GDM1 (cell line): ENCODE results near the gene CENPI.
A peak's percentile ranks its signal among the peaks of the same experiment; 100 is the strongest.
"Not testable (repeated sequence)": the region's sequence is repeated elsewhere in the genome, so short reads cannot be mapped to it uniquely, and the experiment has no call there.

ENCODE experiments used
- DNase-seq: peaks from one replicate; lab custom pipeline; 2025; lab: John Stamatoyannopoulos, UW

Gene CENPI

DNA sequence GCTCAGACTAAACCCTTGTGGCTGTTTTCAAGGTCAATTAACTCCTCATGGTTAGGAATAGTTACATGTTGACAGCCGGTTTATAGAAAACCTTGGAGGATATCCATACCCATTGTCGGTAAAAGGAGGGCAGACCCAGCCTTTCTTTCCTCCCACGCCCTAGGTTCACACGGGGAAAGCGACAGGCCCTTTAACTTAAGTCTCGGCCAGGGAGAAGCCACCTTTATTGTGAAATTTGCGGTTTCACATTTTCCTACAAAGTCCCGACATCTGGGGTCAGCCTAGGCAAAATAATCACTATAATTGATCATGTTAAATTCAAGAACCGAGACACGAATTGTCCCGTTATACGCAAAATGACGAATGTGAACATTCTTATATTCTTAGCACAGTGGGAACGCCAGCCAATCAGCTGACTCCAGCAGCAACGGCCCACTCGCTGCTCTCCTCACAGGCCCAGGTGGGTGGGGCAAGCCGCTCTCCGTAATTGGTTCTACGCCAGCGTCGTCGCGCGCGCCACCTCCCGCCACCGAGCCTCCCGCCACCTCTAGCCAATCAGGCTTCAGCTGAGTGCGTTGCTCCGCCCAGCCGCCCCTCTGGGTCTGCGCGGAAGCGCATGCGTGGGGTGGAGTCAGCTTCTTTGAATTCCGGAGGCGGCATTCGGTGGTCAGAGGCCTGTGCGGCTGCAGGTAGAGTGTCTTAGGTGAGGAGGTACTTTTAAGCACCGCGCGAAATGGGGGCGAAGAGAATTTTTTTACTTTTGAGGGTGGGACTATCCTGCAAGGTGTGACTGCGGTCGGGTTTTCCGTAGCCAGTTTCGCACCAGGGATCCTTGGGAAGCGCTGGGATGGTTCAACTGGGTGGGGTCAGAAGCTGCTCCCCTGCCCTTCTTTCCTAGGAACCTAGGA is at the start of gene CENPI:
Gene CENPI, plus strand, starts transcription at position 659 of the 908 bp plus-strand sequence. CDS start 2,867 bp downstream, outside the sequence.
- DNase-seq = peak; percentile 89

GRCh38 chrX:101051153-101051548 is 46.9 kb upstream of the CENPI start:
- DNase-seq = no peak

GRCh38 chrX:101051549-101052302 is 46.3 kb upstream of the CENPI start, which contains the start of gene TRMT2B:
TSS of gene TRMT2B (minus strand) at chrX:101052111. CDS start at chrX:101042289, 9,822 bp downstream.
- DNase-seq = peak; percentile 84

GRCh38 chrX:101056551-101056950 is 41.5 kb upstream of the CENPI start:
- not testable (repeated sequence) for DNase-seq

DNA sequence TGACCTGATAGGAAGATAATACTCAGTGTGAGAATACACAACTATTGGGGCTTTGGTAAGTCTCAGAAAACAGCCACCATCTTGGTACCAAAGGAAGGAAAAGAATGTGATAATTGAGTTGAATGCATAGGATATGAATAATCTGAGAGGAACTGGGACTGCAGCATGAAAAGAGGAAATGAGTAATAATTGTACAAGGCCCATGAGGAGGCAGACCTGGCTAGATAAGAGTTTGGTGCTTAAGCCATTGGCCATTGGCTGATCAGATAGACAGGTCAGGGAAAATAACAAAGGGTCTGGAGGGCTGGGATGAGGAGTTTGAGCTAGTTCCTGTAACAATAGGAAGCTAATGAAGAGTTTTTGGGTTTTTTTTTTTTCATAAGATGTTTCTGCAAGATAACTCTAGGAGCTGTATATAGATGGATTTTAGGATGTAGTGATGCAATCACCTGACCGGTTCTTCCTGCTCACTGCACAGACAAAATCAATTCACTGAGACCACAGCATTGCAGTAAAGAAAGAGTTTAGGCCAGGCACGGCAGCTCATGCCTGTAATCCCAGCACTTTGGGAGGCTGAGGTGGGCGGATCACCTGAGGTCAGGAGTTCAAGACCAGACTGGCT is 40.8 kb upstream of the CENPI start:
- DNase-seq = peak; percentile 33

DNA sequence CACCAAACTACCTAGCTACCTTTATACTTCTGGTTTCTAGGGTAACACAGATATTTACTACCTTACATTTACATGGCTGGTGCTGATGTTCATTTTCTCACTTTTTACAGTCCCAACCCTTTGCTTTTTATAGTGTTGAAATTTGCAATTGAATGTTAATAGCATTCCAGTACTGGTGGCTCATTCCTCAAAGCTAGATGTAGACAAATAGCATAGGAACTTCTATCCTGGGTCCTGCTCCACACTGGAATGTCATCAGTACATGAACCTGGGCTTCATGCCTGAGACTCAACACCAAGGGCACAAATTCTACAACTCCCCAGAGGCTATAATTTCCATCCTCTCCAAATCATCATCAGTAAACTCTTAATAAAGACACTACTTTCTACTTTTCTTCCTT is 35.8 kb upstream of the CENPI start:
- DNase-seq = no peak

- no peak for DNase-seq
These were observed 26.4 kb upstream of the CENPI start for GRCh38 chrX:101071582-101071981.

DNA sequence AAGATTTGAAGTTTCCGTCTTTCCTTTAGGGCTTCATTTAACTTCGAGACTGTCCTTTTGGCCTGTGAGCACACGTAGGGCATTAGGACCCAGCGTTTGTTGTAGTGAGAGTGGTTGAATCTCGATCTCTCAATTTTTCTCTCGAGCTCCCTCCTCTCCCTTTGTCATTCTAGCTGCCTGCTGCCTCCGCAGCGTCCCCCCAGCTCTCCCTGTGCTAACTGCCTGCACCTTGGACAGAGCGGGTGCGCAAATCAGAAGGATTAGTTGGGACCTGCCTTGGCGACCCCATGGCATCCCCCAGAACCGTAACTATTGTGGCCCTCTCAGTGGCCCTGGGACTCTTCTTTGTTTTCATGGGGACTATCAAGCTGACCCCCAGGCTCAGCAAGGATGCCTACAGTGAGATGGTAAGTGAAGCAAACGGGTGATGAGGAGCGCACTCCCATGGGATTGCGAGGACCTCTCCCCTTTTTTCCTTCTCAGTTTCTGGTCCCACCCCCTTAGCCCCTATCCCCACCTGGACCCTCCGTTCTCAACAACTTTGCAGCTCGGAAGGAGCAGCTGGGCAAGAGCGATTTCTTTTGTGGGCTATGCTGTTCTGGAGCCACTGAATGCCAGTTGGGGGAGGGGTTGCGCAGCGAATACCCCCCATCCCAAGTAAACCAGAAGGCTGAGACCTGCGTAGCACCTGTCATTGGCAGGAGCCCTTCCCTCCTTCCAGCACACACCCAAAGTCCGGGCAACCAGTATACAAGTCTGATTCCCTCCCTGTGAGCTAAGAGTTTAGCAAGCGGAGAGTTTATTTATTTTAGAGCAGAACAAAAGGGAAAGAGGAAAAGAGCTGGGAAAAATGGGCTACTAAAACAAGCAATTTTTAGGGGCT is 19.0 kb upstream of the CENPI start, which contains the start of gene TMEM35A:
Gene TMEM35A, plus strand, starts transcription at position 164 of the 883 bp plus-strand sequence. Its CDS starts 124 bp downstream, at position 288.
- no peak for DNase-seq

- no peak for DNase-seq
These were observed 18.2 kb upstream of the CENPI start for GRCh38 chrX:101079736-101080270.

DNA sequence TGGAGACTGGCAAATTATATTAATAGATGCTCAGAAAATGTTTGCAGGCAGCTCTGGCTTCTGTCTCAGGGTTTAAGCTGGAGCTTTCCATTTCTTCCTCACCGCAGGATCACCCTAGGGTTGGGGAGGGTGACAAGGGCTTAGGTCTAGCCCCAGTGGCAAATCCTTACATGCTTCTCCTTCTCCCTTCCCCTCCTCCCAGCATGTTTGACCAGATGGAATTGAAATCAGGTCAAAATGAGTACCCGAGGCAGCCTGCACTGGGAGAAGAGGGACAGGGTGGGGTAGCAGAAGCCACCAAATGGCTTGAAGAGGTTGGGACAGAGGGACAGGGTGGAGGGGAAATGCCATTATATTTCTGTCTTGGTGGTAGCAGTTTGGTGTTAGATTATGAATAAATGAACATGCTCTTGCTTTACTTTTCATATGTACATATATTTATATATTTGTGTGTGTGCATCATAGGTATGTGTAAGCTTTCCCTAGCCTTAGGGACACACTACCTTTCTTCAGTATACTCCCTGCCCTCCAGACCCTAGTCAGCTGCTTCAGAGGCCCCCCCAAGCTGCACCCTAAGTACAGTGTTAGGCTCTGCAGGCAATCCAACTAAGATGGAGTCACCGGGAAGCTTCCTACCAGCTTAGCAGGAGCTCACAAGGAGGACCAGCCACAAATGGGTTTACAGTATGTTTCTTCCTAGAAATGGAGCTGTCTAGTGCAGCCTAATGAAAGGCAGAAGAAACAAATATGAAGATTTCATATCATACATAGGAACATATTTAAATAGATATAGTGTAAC is 17.5 kb upstream of the CENPI start:
- no peak for DNase-seq

DNA sequence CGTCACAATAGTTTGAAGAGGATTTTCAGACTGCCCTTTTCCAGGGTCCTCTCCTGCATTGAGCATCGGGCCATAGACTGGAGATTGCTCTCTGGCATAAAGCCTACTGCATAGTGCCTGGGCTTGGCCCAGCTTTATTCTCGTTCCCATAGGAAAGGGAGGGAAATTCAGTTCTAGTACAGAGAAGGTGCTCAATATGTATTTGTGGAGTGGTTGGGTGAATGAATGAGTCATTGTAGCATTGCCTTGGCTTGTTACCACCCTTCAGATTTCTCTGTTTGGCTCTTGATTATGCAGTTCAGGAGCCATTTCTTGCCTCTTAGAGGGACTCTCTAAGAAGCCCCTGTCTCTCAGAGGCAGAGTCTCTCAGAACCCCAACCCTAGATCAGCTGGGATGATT is 16.8 kb upstream of the CENPI start:
- no peak for DNase-seq

DNA sequence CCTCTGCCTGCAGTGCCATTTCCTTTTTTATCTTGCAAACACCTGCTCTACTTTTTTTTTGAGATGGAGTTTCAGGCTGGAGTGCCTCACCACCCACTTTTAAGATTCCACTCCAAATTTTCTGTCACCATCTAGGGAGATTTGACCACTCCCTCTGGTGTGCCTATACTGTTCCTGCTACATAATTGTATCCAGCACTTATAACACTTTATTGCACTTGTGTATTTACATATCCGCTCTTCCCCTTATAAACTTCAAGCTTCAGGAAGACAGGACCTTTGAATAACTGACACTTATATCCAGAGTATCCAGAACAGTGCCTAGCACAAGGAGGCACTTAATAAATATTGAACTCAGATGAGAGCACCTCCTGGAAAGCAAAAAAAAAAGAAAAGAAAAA is 6.2 kb upstream of the CENPI start:
- no peak for DNase-seq

DNA sequence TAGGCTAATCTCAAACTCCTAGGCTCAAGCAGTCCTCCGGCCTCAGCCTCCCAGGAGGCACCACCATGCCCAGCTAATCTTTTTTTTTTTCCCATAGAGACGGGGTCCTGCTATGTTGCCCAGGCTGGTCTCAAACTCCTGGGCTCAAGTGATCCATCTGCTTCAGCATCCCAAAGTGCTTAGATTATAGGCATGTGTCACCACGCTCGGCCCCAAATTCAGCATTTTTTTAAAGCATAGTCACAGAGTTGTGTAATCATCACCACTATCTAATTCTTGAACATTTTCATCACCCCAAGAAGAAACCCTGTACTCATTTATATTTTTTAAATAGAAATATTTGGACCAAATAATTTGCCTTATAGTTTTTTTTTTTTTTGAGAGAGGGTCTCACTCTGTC is 10.3 kb downstream of the CENPI start:
- DNase-seq = no peak

- no peak for DNase-seq
These were observed 19.7 kb downstream of the CENPI start for GRCh38 chrX:101117701-101118100.

DNA sequence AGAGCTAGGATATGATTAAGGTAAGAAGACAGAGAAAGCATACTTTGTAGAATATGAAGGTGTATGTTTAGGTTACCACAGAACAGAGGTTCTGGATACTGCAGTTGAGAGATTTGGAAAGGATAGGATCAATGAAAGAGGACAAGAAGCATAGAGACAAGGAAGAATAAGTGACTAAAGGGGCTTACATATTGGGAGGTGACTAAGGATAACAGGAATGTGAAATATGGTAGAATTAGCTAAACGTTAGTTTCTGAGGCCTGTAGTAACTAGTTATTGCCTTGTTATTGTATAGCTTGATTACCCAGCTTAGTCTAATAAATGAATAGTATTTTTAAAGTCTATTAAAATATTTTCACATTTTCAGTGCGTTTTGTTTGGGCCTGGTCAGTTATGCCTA is 38.2 kb downstream of the CENPI start:
- no peak for DNase-seq
